ENCODE data around the gene FADS2. TPM values are rescaled to one million over a fixed set of nuclear protein-coding genes. Genes with fewer than 3 reads are reported as not detected.

FADS2 gene
- total RNA-seq, 2 experiments from 2014 or later: 131 to 134 TPM

GRCh38 chr11:61870541-61871031 is 42.5 kb downstream of the FADS2 start:
- Mint-ChIP-seq H3K27me3 (no peaks in the 10 kb centered on the region), H3K4me1 (ENCODE audit: low read depth) (peaks cover 2% of the 10 kb centered on the region), H3K27ac (no peak overlapping the region), H3K36me3 (ENCODE audit: low read depth) (peaks cover 2% of the 10 kb centered on the region), H3K9me3 (no peaks in the 10 kb centered on the region), H3K4me3 (no peak overlapping the region)
- ATAC-seq (no peak), DNase-seq (no peak)
- ChIA-PET CTCF (interaction anchor here (0.7 to 4.6 kb wide), 29 partner anchors 9 to 343 kb away, joined by 3 to 51 read pairs (median 4); partner anchors contain the start of genes BEST1 and FADS3), POLR2A (interaction anchor here (1.2 to 1.5 kb wide), 4 partner anchors 21 to 211 kb away, joined by 3 to 5 read pairs (median 4); partner anchors contain the start of genes FADS1 and FADS3)
- intact Hi-C loops (cut with micrococcal nuclease): no loop called here
- no peak for TF ChIP-seq CTCF (IDR thresholded peaks at IDR 0.05)

GRCh38 chr11:61871158-61871597 is 43.1 kb downstream of the FADS2 start:
- Mint-ChIP-seq H3K36me3 (ENCODE audit: low read depth) (no peaks in the 10 kb centered on the region), H3K4me1 (ENCODE audit: low read depth) (peaks cover 2% of the 10 kb centered on the region), H3K27ac (no peak overlapping the region), H3K27me3 (no peaks in the 10 kb centered on the region), H3K4me3 (peak overlapping the region; percentile 48), H3K9me3 (no peaks in the 10 kb centered on the region)
- ATAC-seq (peak; percentile 97), DNase-seq (peak; percentile 80)
- POLR2A ChIA-PET: interaction anchor here (0.8 to 1.5 kb wide), 4 partner anchors 20 to 261 kb away, joined by 3 to 5 read pairs (median 4); partner anchors contain the start of gene FADS3
- intact Hi-C loops (cut with micrococcal nuclease): no loop called here
- peak; percentile 95 for TF ChIP-seq CTCF (IDR thresholded peaks at IDR 0.05)
- CTCF ChIA-PET: interaction anchor here (0.7 to 4.6 kb wide), 20 partner anchors 9 to 342 kb away, joined by 3 to 51 read pairs (median 4); partner anchors contain the start of genes BEST1 and FADS3

- no peak overlapping the region for H3K4me3 Mint-ChIP-seq
- intact Hi-C loops (cut with micrococcal nuclease): no loop called here
These were observed 45.0 kb downstream of the FADS2 start for GRCh38 chr11:61872935-61873565.

GRCh38 chr11:61873588-61874376 is 45.7 kb downstream of the FADS2 start:
- CTCF ChIA-PET: interaction anchor here (1.0 to 4.3 kb wide), 4 partner anchors 25 to 235 kb away, joined by 3 to 37 read pairs (median 6); no protein-coding TSS in a partner anchor
- Mint-ChIP-seq H3K4me1 (ENCODE audit: low read depth) (peaks cover 2% of the 10 kb centered on the region), H3K36me3 (ENCODE audit: low read depth) (no peaks in the 10 kb centered on the region), H3K27ac (no peak overlapping the region), H3K27me3 (no peaks in the 10 kb centered on the region), H3K9me3 (no peaks in the 10 kb centered on the region), H3K4me3 (no peak overlapping the region)
- ATAC-seq (no peak), DNase-seq (no peak)
- TF ChIP-seq CTCF (IDR thresholded peaks at IDR 0.05): no peak
- POLR2A ChIA-PET: interaction anchor here (0.6 kb wide), 1 partner anchor 602 kb away, joined by 3 read pairs; no protein-coding TSS in a partner anchor
- intact Hi-C loops (cut with micrococcal nuclease): no loop called here

More at GRCh38 chr11:61872935-61873565, 45.0 kb downstream of the FADS2 start:
- Mint-ChIP-seq H3K9me3 (no peaks in the 10 kb centered on the region), H3K27me3 (no peaks in the 10 kb centered on the region), H3K27ac (no peak overlapping the region), H3K36me3 (ENCODE audit: low read depth) (no peaks in the 10 kb centered on the region), H3K4me1 (ENCODE audit: low read depth) (peaks cover 2% of the 10 kb centered on the region)
- DNase-seq: no peak
- ChIA-PET CTCF (interaction anchor here (1.0 to 4.6 kb wide), 4 partner anchors 25 to 236 kb away, joined by 3 to 51 read pairs (median 20); no protein-coding TSS in a partner anchor), POLR2A (no interaction called here)
- no peak for ATAC-seq
- TF ChIP-seq CTCF (IDR thresholded peaks at IDR 0.05): no peak

Data from activated CD8-positive, alpha-beta T cell treated with anti-CD3 and anti-CD28 coated beads for 36 hours (primary cell).